H1 (cell line): Measurements from ENCODE around the gene DNAJC17. TPM values are rescaled to one million over a fixed set of nuclear protein-coding genes. Genes with fewer than 3 reads are reported as not detected.

Source experiments
- BACH1 ChIP-seq: IDR thresholded peaks from 2 replicates; pipeline ENCODE4 v1.6.1; 2012; ENCODE audit warnings: low read length, improper control_type of control experiment
- CBX8 ChIP-seq: fragments of 300-800, 300-1000 bp; sonication (generic); IDR thresholded peaks from 2 replicates; pipeline ENCODE4 v1.7.1; 2016; ENCODE audit warnings: low read depth, low read length, borderline replicate concordance
- JUN ChIP-seq: IDR thresholded peaks from 2 replicates; pipeline ENCODE4 v1.6.1; 2011; ENCODE audit warnings: low read depth, mild to moderate bottlenecking, improper control_type of control experiment, low read length
- KDM4A ChIP-seq: IDR thresholded peaks from one replicate; pipeline ENCODE4 v1.7.1; 2012; ENCODE audit warnings: low read depth, mild to moderate bottlenecking, moderate library complexity, low read length, inconsistent platforms; ENCODE audit not compliant: severe bottlenecking
- KDM5A ChIP-seq: fragments of 200-600 bp; IDR thresholded peaks from 2 replicates; pipeline ENCODE4 v1.7.1; 2012; ENCODE audit warnings: mild to moderate bottlenecking, low read length, inconsistent platforms, mixed read lengths
- POLR2AphosphoS5 ChIP-seq: IDR thresholded peaks from 2 replicates; pipeline ENCODE4 v1.6.1; 2011; ENCODE audit warnings: low read depth, low read length
- SIN3A ChIP-seq, 2 experiments: IDR thresholded peaks in 1 of 2; conservative IDR thresholded peaks in 1 of 2; 2 replicates each; pipeline ENCODE4 v1.6.1; 2011 to 2012; ENCODE audit warnings: low read length in 2 of 2, improper control_type of control experiment in 1 of 2, low read depth in 1 of 2, mild to moderate bottlenecking in 1 of 2
- SUZ12 ChIP-seq: fragments of 200-600 bp; sonication (generic); IDR thresholded peaks from 2 replicates; pipeline ENCODE4 v1.6.1; 2012; ENCODE audit warnings: mild to moderate bottlenecking, inconsistent platforms, low read length, moderate library complexity, mixed read lengths
- TAF1 ChIP-seq: IDR thresholded peaks from 2 replicates; pipeline ENCODE4 v1.6.1; 2011; ENCODE audit warnings: mild to moderate bottlenecking, low read depth, low read length
- polyA plus RNA-seq, 7 experiments: library from polyadenylated mRNA; depleted of rRNA in 3 of 7; stranded (reverse) in 5 of 7; unstranded in 2 of 7; fragments of >200 nt in 5 of 7; fragments of 200-250 nt in 2 of 7; gene quantifications; 1 replicate in 5 of 7; 2 replicates in 1 of 7; 4 replicates in 1 of 7; pipeline versions ENCODE4 v1.2.1 to v1.2.3, GENCODE V29; 2011 to 2013; ENCODE audit warnings: missing spikeins in 2 of 7, mixed read lengths in 2 of 7
- total RNA-seq: library from RNA; stranded (reverse); fragmentation: NEBNext Ultra II Directional; extraction: Animal tissue kit (Norgen Biotek cat#: 25700); gene quantifications from 2 replicates; pipeline ENCODE4 v1.2.1, GENCODE V29; 2021
- TF ChIP-seq, protein P1 (sequence below): fragments of 300-600 bp; sonication (generic); IDR thresholded peaks from 2 replicates; pipeline ENCODE4 v1.7.1; 2012; ENCODE audit warnings: low read length, moderate library complexity, mild to moderate bottlenecking, inconsistent platforms; ENCODE audit not compliant: insufficient replicate concordance

The DNAJC17 gene
- total and polyA plus RNA-seq, 2 of the 8 experiments (the other 6 are each of a cell fraction or from before 2014, with no cell fraction given): 39.5 to 45.4 TPM

- TF ChIP-seq, protein P1, sequence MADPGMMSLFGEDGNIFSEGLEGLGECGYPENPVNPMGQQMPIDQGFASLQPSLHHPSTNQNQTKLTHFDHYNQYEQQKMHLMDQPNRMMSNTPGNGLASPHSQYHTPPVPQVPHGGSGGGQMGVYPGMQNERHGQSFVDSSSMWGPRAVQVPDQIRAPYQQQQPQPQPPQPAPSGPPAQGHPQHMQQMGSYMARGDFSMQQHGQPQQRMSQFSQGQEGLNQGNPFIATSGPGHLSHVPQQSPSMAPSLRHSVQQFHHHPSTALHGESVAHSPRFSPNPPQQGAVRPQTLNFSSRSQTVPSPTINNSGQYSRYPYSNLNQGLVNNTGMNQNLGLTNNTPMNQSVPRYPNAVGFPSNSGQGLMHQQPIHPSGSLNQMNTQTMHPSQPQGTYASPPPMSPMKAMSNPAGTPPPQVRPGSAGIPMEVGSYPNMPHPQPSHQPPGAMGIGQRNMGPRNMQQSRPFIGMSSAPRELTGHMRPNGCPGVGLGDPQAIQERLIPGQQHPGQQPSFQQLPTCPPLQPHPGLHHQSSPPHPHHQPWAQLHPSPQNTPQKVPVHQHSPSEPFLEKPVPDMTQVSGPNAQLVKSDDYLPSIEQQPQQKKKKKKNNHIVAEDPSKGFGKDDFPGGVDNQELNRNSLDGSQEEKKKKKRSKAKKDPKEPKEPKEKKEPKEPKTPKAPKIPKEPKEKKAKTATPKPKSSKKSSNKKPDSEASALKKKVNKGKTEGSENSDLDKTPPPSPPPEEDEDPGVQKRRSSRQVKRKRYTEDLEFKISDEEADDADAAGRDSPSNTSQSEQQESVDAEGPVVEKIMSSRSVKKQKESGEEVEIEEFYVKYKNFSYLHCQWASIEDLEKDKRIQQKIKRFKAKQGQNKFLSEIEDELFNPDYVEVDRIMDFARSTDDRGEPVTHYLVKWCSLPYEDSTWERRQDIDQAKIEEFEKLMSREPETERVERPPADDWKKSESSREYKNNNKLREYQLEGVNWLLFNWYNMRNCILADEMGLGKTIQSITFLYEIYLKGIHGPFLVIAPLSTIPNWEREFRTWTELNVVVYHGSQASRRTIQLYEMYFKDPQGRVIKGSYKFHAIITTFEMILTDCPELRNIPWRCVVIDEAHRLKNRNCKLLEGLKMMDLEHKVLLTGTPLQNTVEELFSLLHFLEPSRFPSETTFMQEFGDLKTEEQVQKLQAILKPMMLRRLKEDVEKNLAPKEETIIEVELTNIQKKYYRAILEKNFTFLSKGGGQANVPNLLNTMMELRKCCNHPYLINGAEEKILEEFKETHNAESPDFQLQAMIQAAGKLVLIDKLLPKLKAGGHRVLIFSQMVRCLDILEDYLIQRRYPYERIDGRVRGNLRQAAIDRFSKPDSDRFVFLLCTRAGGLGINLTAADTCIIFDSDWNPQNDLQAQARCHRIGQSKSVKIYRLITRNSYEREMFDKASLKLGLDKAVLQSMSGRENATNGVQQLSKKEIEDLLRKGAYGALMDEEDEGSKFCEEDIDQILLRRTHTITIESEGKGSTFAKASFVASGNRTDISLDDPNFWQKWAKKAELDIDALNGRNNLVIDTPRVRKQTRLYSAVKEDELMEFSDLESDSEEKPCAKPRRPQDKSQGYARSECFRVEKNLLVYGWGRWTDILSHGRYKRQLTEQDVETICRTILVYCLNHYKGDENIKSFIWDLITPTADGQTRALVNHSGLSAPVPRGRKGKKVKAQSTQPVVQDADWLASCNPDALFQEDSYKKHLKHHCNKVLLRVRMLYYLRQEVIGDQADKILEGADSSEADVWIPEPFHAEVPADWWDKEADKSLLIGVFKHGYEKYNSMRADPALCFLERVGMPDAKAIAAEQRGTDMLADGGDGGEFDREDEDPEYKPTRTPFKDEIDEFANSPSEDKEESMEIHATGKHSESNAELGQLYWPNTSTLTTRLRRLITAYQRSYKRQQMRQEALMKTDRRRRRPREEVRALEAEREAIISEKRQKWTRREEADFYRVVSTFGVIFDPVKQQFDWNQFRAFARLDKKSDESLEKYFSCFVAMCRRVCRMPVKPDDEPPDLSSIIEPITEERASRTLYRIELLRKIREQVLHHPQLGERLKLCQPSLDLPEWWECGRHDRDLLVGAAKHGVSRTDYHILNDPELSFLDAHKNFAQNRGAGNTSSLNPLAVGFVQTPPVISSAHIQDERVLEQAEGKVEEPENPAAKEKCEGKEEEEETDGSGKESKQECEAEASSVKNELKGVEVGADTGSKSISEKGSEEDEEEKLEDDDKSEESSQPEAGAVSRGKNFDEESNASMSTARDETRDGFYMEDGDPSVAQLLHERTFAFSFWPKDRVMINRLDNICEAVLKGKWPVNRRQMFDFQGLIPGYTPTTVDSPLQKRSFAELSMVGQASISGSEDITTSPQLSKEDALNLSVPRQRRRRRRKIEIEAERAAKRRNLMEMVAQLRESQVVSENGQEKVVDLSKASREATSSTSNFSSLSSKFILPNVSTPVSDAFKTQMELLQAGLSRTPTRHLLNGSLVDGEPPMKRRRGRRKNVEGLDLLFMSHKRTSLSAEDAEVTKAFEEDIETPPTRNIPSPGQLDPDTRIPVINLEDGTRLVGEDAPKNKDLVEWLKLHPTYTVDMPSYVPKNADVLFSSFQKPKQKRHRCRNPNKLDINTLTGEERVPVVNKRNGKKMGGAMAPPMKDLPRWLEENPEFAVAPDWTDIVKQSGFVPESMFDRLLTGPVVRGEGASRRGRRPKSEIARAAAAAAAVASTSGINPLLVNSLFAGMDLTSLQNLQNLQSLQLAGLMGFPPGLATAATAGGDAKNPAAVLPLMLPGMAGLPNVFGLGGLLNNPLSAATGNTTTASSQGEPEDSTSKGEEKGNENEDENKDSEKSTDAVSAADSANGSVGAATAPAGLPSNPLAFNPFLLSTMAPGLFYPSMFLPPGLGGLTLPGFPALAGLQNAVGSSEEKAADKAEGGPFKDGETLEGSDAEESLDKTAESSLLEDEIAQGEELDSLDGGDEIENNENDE: no peak
- no peak for TF ChIP-seq KDM5A
- no peak for TF ChIP-seq JUN
- TF ChIP-seq TAF1: peak; percentile 44; the same call in 1 of the 2 replicates
- no peak for TF ChIP-seq BACH1
- peak; percentile 91 for TF ChIP-seq KDM4A
- TF ChIP-seq SUZ12: 0 out of 2 replicates have a peak, but pooled peaks have one; percentile 24
- TF ChIP-seq SIN3A (conservative IDR thresholded peaks at IDR 0.05 in 1 of 2, IDR thresholded peaks at IDR 0.05 in 1 of 2; ENCODE audit: low read depth in 1 of 2, low read length in 2 of 2): 0 out of 4 replicates have a peak, but pooled peaks of 1 of the 2 experiments have one; percentile 20
- TF ChIP-seq POLR2AphosphoS5: no peak
- no peak for TF ChIP-seq CBX8
Observed at GRCh38 chr15:40763801-40764628, 43.3 kb downstream of the DNAJC17 start, which contains the start of gene GCHFR (continued).
